Non-pigmented ciliary epithelial cell (primary cell): Measurements from ENCODE around the gene C10orf90.
"Not testable (repeated sequence)": the region's sequence is repeated elsewhere in the genome, so short reads cannot be mapped to it uniquely, and the experiment has no call there.

Source experiments
- DNase-seq: peaks from one replicate; pipeline ENCODE4 v3.0.0-alpha.2; 2010; ENCODE audit warnings: low read depth

The C10orf90 gene

GRCh38 chr10:126387931-126388911 is 282.3 kb downstream of the C10orf90 start, which contains the start of gene ADAM12:
TSS of gene ADAM12 (minus strand) at chr10:126388477. CDS start at chr10:126388145, 332 bp downstream.
- no peak for DNase-seq

- no peak for DNase-seq
Observed at GRCh38 chr10:126387041-126387921, 283.2 kb downstream of the C10orf90 start.

GRCh38 chr10:126384269-126384873 is 286.1 kb downstream of the C10orf90 start:
- DNase-seq: peak; percentile 88

GRCh38 chr10:126380352-126381076 is 290.0 kb downstream of the C10orf90 start:
- no peak for DNase-seq

GRCh38 chr10:126379166-126379565 is 291.3 kb downstream of the C10orf90 start:
- DNase-seq: not testable (repeated sequence)

- no peak for DNase-seq
Observed at GRCh38 chr10:126376956-126377355, 293.5 kb downstream of the C10orf90 start.

GRCh38 chr10:126375926-126376554 is 294.5 kb downstream of the C10orf90 start:
- no peak for DNase-seq

- no peak for DNase-seq
Observed at GRCh38 chr10:126375299-126375698, 295.2 kb downstream of the C10orf90 start.
